DOHH2 (cell line): ENCODE data around the gene VPS4B.

Source experiments
- H3F3A ChIP-seq: fragments of 200-600 bp; sonication (generic), shearing (Covaris generic); 2 replicates; pipeline ENCODE4 v1.6.0; 2016; ENCODE audit warnings: antibody characterized with exemption, mild to moderate bottlenecking; ENCODE audit not compliant: control insufficient read depth, insufficient read depth
- H3K27ac ChIP-seq: fragments of 200-600 bp; sonication (generic); 2 replicates; pipeline ENCODE4 v1.5.1; 2014; ENCODE audit warnings: low read depth, mild to moderate bottlenecking, low read length, moderate library complexity
- H3K27me3 ChIP-seq: fragments of 200-600 bp; sonication (generic); 2 replicates; pipeline ENCODE4 v1.6.1; 2014; ENCODE audit warnings: mild to moderate bottlenecking, low read length, mixed read lengths; ENCODE audit not compliant: control insufficient read depth
- H3K36me3 ChIP-seq: fragments of 200-600 bp; sonication (generic); 2 replicates; pipeline ENCODE4 v1.6.1; 2014; ENCODE audit warnings: mild to moderate bottlenecking, low read length, moderate library complexity, mixed read lengths; ENCODE audit not compliant: control insufficient read depth
- H3K4me1 ChIP-seq: fragments of 200-600 bp; sonication (generic); 2 replicates; pipeline ENCODE4 v1.6.1; 2014; ENCODE audit warnings: mild to moderate bottlenecking, low read length, mixed read lengths; ENCODE audit not compliant: control insufficient read depth
- H3K4me2 ChIP-seq: fragments of 200-600 bp; sonication (generic); 2 replicates; pipeline ENCODE4 v1.6.0; 2014; ENCODE audit warnings: mild to moderate bottlenecking, low read length, moderate library complexity
- H3K4me3 ChIP-seq: fragments of 200-600 bp; sonication (generic); 2 replicates; pipeline ENCODE4 v1.5.1; 2014; ENCODE audit warnings: mild to moderate bottlenecking, low read length, mixed read lengths
- H3K79me2 ChIP-seq: fragments of 200-600 bp; sonication (generic); 2 replicates; pipeline ENCODE4 v1.6.1; 2014; ENCODE audit warnings: mild to moderate bottlenecking, low read length, mixed read lengths; ENCODE audit not compliant: control insufficient read depth
- H3K9me2 ChIP-seq: fragments of 200-600 bp; sonication (generic); replicated peaks from 2 replicates; pipeline ENCODE4 v1.6.1; 2014; ENCODE audit warnings: mild to moderate bottlenecking, low read length, mixed read lengths; ENCODE audit not compliant: control insufficient read depth
- H3K9me3 ChIP-seq: fragments of 200-600 bp; sonication (generic); 2 replicates; pipeline ENCODE4 v1.6.1; 2014; ENCODE audit warnings: antibody characterized with exemption, low read length, mixed read lengths; ENCODE audit not compliant: control insufficient read depth, insufficient read depth
- H4K20me1 ChIP-seq: fragments of 200-600 bp; sonication (generic); 2 replicates; pipeline ENCODE4 v1.6.0; 2014; ENCODE audit warnings: low read depth, mild to moderate bottlenecking, antibody characterized with exemption, low read length, moderate library complexity; ENCODE audit not compliant: control insufficient read depth, insufficient read depth
- EZH2phosphoT487 ChIP-seq: fragments of 200-600 bp; sonication (generic); IDR thresholded peaks from 2 replicates; pipeline ENCODE4 v1.6.1; 2017; ENCODE audit warnings: borderline replicate concordance, mild to moderate bottlenecking, antibody characterized with exemption, low read length, moderate library complexity, mixed read lengths
- TF ChIP-seq, protein P1 (sequence below): fragments of 200-600 bp; sonication (generic); IDR thresholded peaks from one replicate; pipeline ENCODE4 v1.5.1; 2014; ENCODE audit warnings: antibody characterized with exemption, mild to moderate bottlenecking, low read depth, low read length; ENCODE audit not compliant: poor library complexity, severe bottlenecking

The VPS4B gene

DNA sequence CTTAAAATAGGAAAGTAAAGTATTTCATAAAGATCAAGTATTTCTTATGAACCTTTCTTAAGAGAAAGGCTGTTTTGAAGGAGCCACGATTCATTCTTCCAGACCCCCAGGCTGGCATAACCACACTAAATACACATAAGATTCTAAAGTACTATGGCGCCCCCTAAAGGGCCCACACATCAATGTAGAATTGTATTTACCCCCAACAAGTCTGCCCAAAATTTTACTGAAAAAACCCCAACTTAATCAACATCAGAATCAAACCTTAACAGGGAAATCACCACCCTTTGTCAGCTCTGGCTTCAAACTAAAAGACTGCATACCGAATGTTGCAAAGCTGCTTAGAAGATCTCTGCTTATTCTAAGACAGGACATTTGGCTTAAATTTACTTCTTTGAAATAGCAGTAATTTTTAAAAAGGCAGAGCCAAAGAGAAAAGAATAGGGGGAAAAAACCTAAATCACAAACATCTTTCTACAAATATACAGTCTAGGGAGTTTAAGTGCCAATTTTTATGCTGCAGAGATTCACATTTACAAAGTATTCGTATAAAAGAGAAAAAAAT, 82.3 kb downstream of the VPS4B start:
- no peak overlapping the region for H3K4me2 ChIP-seq
- no peaks in the 10 kb centered on the region for H3K4me1 ChIP-seq
- H3K9me3 ChIP-seq = no peaks in the 10 kb centered on the region
- peaks cover 54% of the 10 kb centered on the region for H3K36me3 ChIP-seq
- no peak overlapping the region for H3K27ac ChIP-seq
- H4K20me1 ChIP-seq = no peaks in the 10 kb centered on the region
- H3K4me3 ChIP-seq = no peak overlapping the region
- no peaks in the 10 kb centered on the region for H3F3A ChIP-seq
- H3K79me2 ChIP-seq = no peaks in the 10 kb centered on the region
- H3K9me2 ChIP-seq = no peaks in the 10 kb centered on the region
- no peaks in the 10 kb centered on the region for H3K27me3 ChIP-seq
- TF ChIP-seq, protein P1, sequence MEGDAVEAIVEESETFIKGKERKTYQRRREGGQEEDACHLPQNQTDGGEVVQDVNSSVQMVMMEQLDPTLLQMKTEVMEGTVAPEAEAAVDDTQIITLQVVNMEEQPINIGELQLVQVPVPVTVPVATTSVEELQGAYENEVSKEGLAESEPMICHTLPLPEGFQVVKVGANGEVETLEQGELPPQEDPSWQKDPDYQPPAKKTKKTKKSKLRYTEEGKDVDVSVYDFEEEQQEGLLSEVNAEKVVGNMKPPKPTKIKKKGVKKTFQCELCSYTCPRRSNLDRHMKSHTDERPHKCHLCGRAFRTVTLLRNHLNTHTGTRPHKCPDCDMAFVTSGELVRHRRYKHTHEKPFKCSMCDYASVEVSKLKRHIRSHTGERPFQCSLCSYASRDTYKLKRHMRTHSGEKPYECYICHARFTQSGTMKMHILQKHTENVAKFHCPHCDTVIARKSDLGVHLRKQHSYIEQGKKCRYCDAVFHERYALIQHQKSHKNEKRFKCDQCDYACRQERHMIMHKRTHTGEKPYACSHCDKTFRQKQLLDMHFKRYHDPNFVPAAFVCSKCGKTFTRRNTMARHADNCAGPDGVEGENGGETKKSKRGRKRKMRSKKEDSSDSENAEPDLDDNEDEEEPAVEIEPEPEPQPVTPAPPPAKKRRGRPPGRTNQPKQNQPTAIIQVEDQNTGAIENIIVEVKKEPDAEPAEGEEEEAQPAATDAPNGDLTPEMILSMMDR = peak; percentile 75
- no peak for TF ChIP-seq EZH2phosphoT487
